Measurements from ENCODE around the gene FTO.

GRCh38 chr16:54159490-54160080, 455.6 kb downstream of the FTO start:
- TF ChIP-seq CTCF (IDR thresholded peaks at IDR 0.05; ENCODE audit: low read length) (no peak), EZH2 (optimal IDR thresholded peaks at IDR 0.05; ENCODE audit: low read depth, low read length) (no peak), EZH2phosphoT487 (IDR thresholded peaks at IDR 0.05; ENCODE audit: low read length) (no peak)
